ENCODE data around the gene ATRIP. TPM values are rescaled to one million over a fixed set of nuclear protein-coding genes. Genes with fewer than 3 reads are reported as not detected.

ATRIP gene
- total and polyA plus RNA-seq, 2 of the 8 experiments (the other 6 are each of a cell fraction or from before 2014, with no cell fraction given): 18.5 to 20.2 TPM

GRCh38 chr3:48445277-48445882 is 1.2 kb upstream of the ATRIP start:
- H3K79me2 ChIP-seq (ENCODE audit: control insufficient read depth in 1 of 2, insufficient read depth in 2 of 2, low read length in 2 of 2): peaks cover 5 to 33% of the 10 kb centered on the region in 2 experiments; a peak in 3 of 4 replicates
- H3K4me1 ChIP-seq (replicated peaks in 1 of 4; ENCODE audit: control insufficient read depth in 3 of 4, insufficient read depth in 4 of 4, low read length in 3 of 4): peaks cover 3 to 17% (median 6%) of the 10 kb centered on the region in 4 experiments; a peak in 5 of 7 replicates
- DNase-seq (ENCODE audit: low read depth in 1 of 2, low spot score in 2 of 2) (no peak), FAIRE-seq (no peak)
- H4K5ac ChIP-seq (ENCODE audit: insufficient read length, low read depth, low read length): no peak overlapping the region
- H2BK120ac ChIP-seq (replicated peaks; ENCODE audit: low read depth, low read length): no peak overlapping the region
- H3K27me3 ChIP-seq (replicated peaks in 1 of 4; ENCODE audit: control insufficient read depth in 3 of 4, extremely low read depth in 1 of 4, insufficient read depth in 3 of 4, low read length in 3 of 4): no peaks in the 10 kb centered on the region
- H3K4me3 ChIP-seq (ENCODE audit: extremely low read depth in 1 of 4, insufficient read depth in 2 of 4, low read depth in 3 of 4, low read length in 4 of 4): peak overlapping the region; percentile 80 to 98 (median 96); a peak in 7 of 8 replicates
- no peak overlapping the region for H3K4ac ChIP-seq (replicated peaks; ENCODE audit: insufficient read length, low read depth, low read length)
- no peak overlapping the region for H2BK20ac ChIP-seq (ENCODE audit: low read length)
- H3K23me2 ChIP-seq (ENCODE audit: low read depth, low read length): peaks cover 11% of the 10 kb centered on the region
- H2AFZ ChIP-seq (ENCODE audit: low read length): no peak overlapping the region
- no peak overlapping the region for H3K14ac ChIP-seq (ENCODE audit: insufficient read length)
- no peak overlapping the region for H4K8ac ChIP-seq (ENCODE audit: extremely low read depth, insufficient read depth, low read length)
- ChIA-PET POLR2A (ENCODE audit: partially characterized antibody) (interaction anchor here (0.6 to 10.3 kb wide), 20 partner anchors 12 to 205 kb away, joined by 3 to 233 read pairs (median 4); partner anchors contain the start of genes NME6, PLXNB1, SLC26A6 and ZNF589), CTCF (ENCODE audit: partially characterized antibody) (interaction anchor here (0.8 to 5.2 kb wide), 6 partner anchors 9 to 203 kb away, joined by 3 to 38 read pairs (median 6); partner anchors contain the start of gene SLC26A6)
- no peaks in the 10 kb centered on the region for H3K9me3 ChIP-seq (ENCODE audit: insufficient read depth in 2 of 2, low read depth in 1 of 2, low read length in 1 of 2)
- WGBS, 2 experiments (ENCODE audit: extremely low coverage in 1 of 2, insufficient coverage in 1 of 2, insufficient read length in 1 of 2, insufficient replicate concordance in 2 of 2, low coverage in 1 of 2, low lambda C conversion rate in 2 of 2, missing lambda C conversion rate in 1 of 2): 82% methylated on average over 6 of the region's 6 CpGs; no CpG with 5 or more reads in 1 of the 2 experiments
- H3K27ac ChIP-seq (ENCODE audit: low read depth, low read length): no peak overlapping the region
- H3K23ac ChIP-seq (ENCODE audit: insufficient read length): no peak overlapping the region
- no peak overlapping the region for H3K56ac ChIP-seq (replicated peaks; ENCODE audit: insufficient read length, low read depth, low read length)
- H4K91ac ChIP-seq (replicated peaks; ENCODE audit: insufficient read length, low read length): no peak overlapping the region
- no peak overlapping the region for H2BK12ac ChIP-seq (ENCODE audit: low read depth, low read length)
- TF ChIP-seq SP1 (IDR thresholded peaks at IDR 0.05; ENCODE audit: low read depth, low read length): no peak
- TF ChIP-seq CEBPB (IDR thresholded peaks at IDR 0.05; ENCODE audit: low read depth, low read length): no peak
- no peak for TF ChIP-seq SUZ12 (IDR thresholded peaks at IDR 0.05; ENCODE audit: low read length)
- no peak for TF ChIP-seq MAX (IDR thresholded peaks at IDR 0.05)
- no peak for TF ChIP-seq CHD2 (IDR thresholded peaks at IDR 0.05; ENCODE audit: low read length)
- no peak for TF ChIP-seq BRCA1 (IDR thresholded peaks at IDR 0.05; ENCODE audit: low read depth, low read length)
- no peak for TF ChIP-seq JUND (IDR thresholded peaks at IDR 0.05; ENCODE audit: low read length)
- TF ChIP-seq SIX5 (IDR thresholded peaks at IDR 0.05; ENCODE audit: low read depth, low read length): no peak
- no peak for TF ChIP-seq CHD1 (IDR thresholded peaks at IDR 0.05; ENCODE audit: low read depth, low read length)
- peak overlapping the region; percentile 85 to 94 for H3K4me2 ChIP-seq (ENCODE audit: insufficient read depth in 1 of 2, low read depth in 2 of 2, low read length in 2 of 2)
- no peak overlapping the region for H2AK5ac ChIP-seq (ENCODE audit: low read depth, low read length)
- peaks cover 3 to 27% (median 13%) of the 10 kb centered on the region in 4 experiments; a peak in 5 of 8 replicates for H3K36me3 ChIP-seq (ENCODE audit: control insufficient read depth in 2 of 4, insufficient read depth in 4 of 4, low read length in 3 of 4)
- H3K9ac ChIP-seq (replicated peaks in 1 of 4; ENCODE audit: extremely low read depth in 1 of 4, low read depth in 3 of 4, low read length in 3 of 4): no peak overlapping the region
- H4K20me1 ChIP-seq (replicated peaks in 1 of 2; ENCODE audit: control insufficient read depth in 1 of 2, insufficient read depth in 2 of 2, low read length in 2 of 2): peaks cover 0 to 8% of the 10 kb centered on the region in 2 experiments
- no peak overlapping the region for H3K18ac ChIP-seq (ENCODE audit: extremely low read depth, low read length)
- H3K79me1 ChIP-seq (ENCODE audit: low read depth, low read length): peaks cover 5% of the 10 kb centered on the region
- H2BK15ac ChIP-seq (ENCODE audit: low read length): no peak overlapping the region
- H2BK5ac ChIP-seq (ENCODE audit: low read depth, low read length): no peak overlapping the region

Data from H1 (cell line).